Suprapubic skin (tissue), 4 donors: ENCODE measurements around the gene ANKH. TPM values are rescaled to one million over a fixed set of nuclear protein-coding genes. Genes with fewer than 3 reads are reported as not detected.

Source experiments
- DNase-seq, 2 donors: peaks; one replicate each; pipeline ENCODE4 v3.0.0-alpha.2; 2019; ENCODE audit warnings: low spot score in 2 of 2
- H3K27ac ChIP-seq: fragments of 200-600 bp; sonication (generic); one replicate; pipeline ENCODE4 v1.5.1; 2019
- H3K27me3 ChIP-seq: fragments of 200-600 bp; sonication (generic); one replicate; pipeline ENCODE4 v1.5.1; 2019
- H3K36me3 ChIP-seq: fragments of 200-600 bp; sonication (generic); one replicate; pipeline ENCODE4 v1.5.1; 2019
- H3K4me1 ChIP-seq: fragments of 200-600 bp; sonication (generic); one replicate; pipeline ENCODE4 v1.5.1; 2019
- H3K4me3 ChIP-seq: fragments of 200-600 bp; sonication (generic); one replicate; pipeline ENCODE4 v1.5.1; 2019; ENCODE audit warnings: mild to moderate bottlenecking
- H3K9me3 ChIP-seq: fragments of 200-600 bp; sonication (generic); one replicate; pipeline ENCODE4 v1.5.1; 2019
- CTCF ChIP-seq, 2 donors: fragments of 200-600 bp in 1 of 2; fragments of 450-650 bp in 1 of 2; sonication (generic) in 1 of 2; IDR thresholded peaks; one replicate each; pipeline ENCODE4 v1.5.1; 2016 to 2019; ENCODE audit warnings: antibody characterized with exemption in 2 of 2, mild to moderate bottlenecking in 1 of 2, moderate library complexity in 1 of 2
- EP300 ChIP-seq: sonication (generic); formaldehyde crosslinking; IDR thresholded peaks from one replicate; pipeline ENCODE4 v1.6.1; 2017; ENCODE audit warnings: antibody characterized with exemption
- POLR2A ChIP-seq, 2 donors: fragments of 450-650 bp; IDR thresholded peaks; one replicate each; pipeline ENCODE4 v1.6.1; 2017; ENCODE audit warnings: antibody characterized with exemption in 2 of 2, mild to moderate bottlenecking in 2 of 2, moderate library complexity in 2 of 2
- POLR2AphosphoS5 ChIP-seq, 3 donors: sonication (generic); formaldehyde crosslinking; IDR thresholded peaks; one replicate each; pipeline ENCODE4 v1.6.1; 2017; ENCODE audit warnings: antibody characterized with exemption in 3 of 3
- WGBS: methylation state at CpG from one replicate; pipeline ENCODE4 v1.1.5; 2018; 5-methylcytosine and 5-hydroxymethylcytosine counted together
- total RNA-seq, 4 donors: library from RNA; depleted of rRNA; stranded (reverse); fragments of >200 nt; gene quantifications; one replicate each; pipeline ENCODE4 v1.1.0, GENCODE V29; 2016

ANKH gene
- total RNA-seq, 4 donors from 2014 or later: 59.8 to 86.1 (median 70.4) TPM

- no peaks in the 10 kb centered on the region for H3K27me3 ChIP-seq
- 57% methylated on average over 6 of the region's 6 CpGs for WGBS
- H3K36me3 ChIP-seq: no peaks in the 10 kb centered on the region
- no peak overlapping the region for H3K4me3 ChIP-seq
- no peak for TF ChIP-seq EP300
- no peak for TF ChIP-seq POLR2AphosphoS5 (IDR thresholded peaks at IDR 0.05)
- TF ChIP-seq CTCF (IDR thresholded peaks at IDR 0.05): no peak
- no peak for TF ChIP-seq POLR2A (IDR thresholded peaks at IDR 0.05)
- DNase-seq: peak in 1 of 2 donors; percentile 70
- no peak overlapping the region for H3K27ac ChIP-seq
- peaks cover 20% of the 10 kb centered on the region for H3K4me1 ChIP-seq
- H3K9me3 ChIP-seq: no peaks in the 10 kb centered on the region
These were observed 54.4 kb downstream of the ANKH start for GRCh38 chr5:14816999-14817761.

GRCh38 chr5:14816374-14816998 lies 55.1 kb downstream of the ANKH start:
- Histone ChIP-seq H3K9me3 (no peaks in the 10 kb centered on the region), H3K27ac (no peak overlapping the region), H3K4me3 (no peak overlapping the region), H3K27me3 (no peaks in the 10 kb centered on the region), H3K36me3 (no peaks in the 10 kb centered on the region), H3K4me1 (peaks cover 18% of the 10 kb centered on the region)
- DNase-seq: no peak
- WGBS: 50% methylated on average over 11 of the region's 11 CpGs
- TF ChIP-seq EP300 (no peak), POLR2A (IDR thresholded peaks at IDR 0.05) (no peak), CTCF (IDR thresholded peaks at IDR 0.05) (no peak), POLR2AphosphoS5 (IDR thresholded peaks at IDR 0.05) (no peak)

GRCh38 chr5:14813747-14814146 lies 57.8 kb downstream of the ANKH start:
- Histone ChIP-seq H3K27me3 (no peaks in the 10 kb centered on the region), H3K36me3 (no peaks in the 10 kb centered on the region), H3K4me3 (no peak overlapping the region), H3K4me1 (peaks cover 12% of the 10 kb centered on the region), H3K9me3 (no peaks in the 10 kb centered on the region), H3K27ac (no peak overlapping the region)
- TF ChIP-seq POLR2AphosphoS5 (IDR thresholded peaks at IDR 0.05) (no peak), POLR2A (IDR thresholded peaks at IDR 0.05) (no peak), EP300 (no peak), CTCF (IDR thresholded peaks at IDR 0.05) (no peak)
- WGBS: 91% methylated on average over 3 of the region's 3 CpGs
- DNase-seq: no peak

- Histone ChIP-seq H3K36me3 (no peaks in the 10 kb centered on the region), H3K27ac (no peak overlapping the region), H3K27me3 (no peaks in the 10 kb centered on the region), H3K9me3 (no peaks in the 10 kb centered on the region), H3K4me1 (peaks cover 12% of the 10 kb centered on the region), H3K4me3 (no peak overlapping the region)
- DNase-seq: no peak
- 92% methylated on average over 5 of the region's 5 CpGs for whole genome bisulfite sequencing
- TF ChIP-seq EP300 (no peak), POLR2A (IDR thresholded peaks at IDR 0.05) (no peak), CTCF (IDR thresholded peaks at IDR 0.05) (no peak), POLR2AphosphoS5 (IDR thresholded peaks at IDR 0.05) (no peak)
These were observed 59.4 kb downstream of the ANKH start for GRCh38 chr5:14812166-14812565.

GRCh38 chr5:14810928-14811572 lies 60.5 kb downstream of the ANKH start:
- H3K27ac ChIP-seq: no peak overlapping the region
- DNase-seq: no peak
- H3K27me3 ChIP-seq: no peaks in the 10 kb centered on the region
- no peaks in the 10 kb centered on the region for H3K36me3 ChIP-seq
- peaks cover 8% of the 10 kb centered on the region for H3K4me1 ChIP-seq
- H3K9me3 ChIP-seq: no peaks in the 10 kb centered on the region
- no peak overlapping the region for H3K4me3 ChIP-seq
- TF ChIP-seq CTCF (IDR thresholded peaks at IDR 0.05) (no peak), POLR2A (IDR thresholded peaks at IDR 0.05) (no peak), EP300 (no peak), POLR2AphosphoS5 (IDR thresholded peaks at IDR 0.05) (no peak)
- WGBS: 86% methylated on average over 12 of the region's 12 CpGs
